Endometrial microvascular endothelial cells (primary cell): ENCODE results near the gene STRA6. TPM values are rescaled to one million over a fixed set of nuclear protein-coding genes. Genes with fewer than 3 reads are reported as not detected.

Experiments used
- in situ Hi-C: cut with HindIII; loops from 2 replicates; pipeline ENCODE4 v1.10.0; 2017; ENCODE audit warnings: low sequenced_read_pairs, low pct_unique_long_range_greater_than_20kb; ENCODE audit errors: inconsistent ontology term
- total RNA-seq: library from RNA; depleted of rRNA; stranded (reverse); fragments of >200 nt; gene quantifications from one replicate; pipeline ENCODE4 v1.2.3, GENCODE V29; 2015; ENCODE audit errors: inconsistent ontology term

Gene STRA6
- total RNA-seq, 1 donor from 2014 or later, result 0.56 TPM

GRCh38 chr15:74144153-74144775 lies 58.3 kb downstream of the STRA6 start:
- in situ Hi-C loops, result no loop called here

DNA sequence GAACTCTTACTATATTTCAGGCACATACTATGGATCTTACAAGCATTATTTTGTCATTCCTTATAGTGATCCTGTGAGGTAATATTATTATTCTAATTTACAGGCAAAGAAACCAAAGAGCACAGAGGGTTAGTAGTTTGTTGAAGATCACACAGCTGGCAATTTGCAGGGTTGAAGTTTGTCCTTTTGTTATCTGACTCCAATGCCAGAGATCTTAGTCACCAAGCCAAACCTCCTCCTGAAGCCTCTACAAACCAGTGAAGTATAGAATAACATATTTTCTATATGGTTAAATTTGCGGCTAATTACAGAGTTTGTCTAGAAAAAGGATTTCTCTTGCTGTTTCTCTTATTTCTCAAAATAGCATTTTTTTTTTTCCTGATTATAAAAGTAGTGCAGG lies 61.0 kb downstream of the STRA6 start:
- in situ Hi-C loops, result no loop called here

DNA sequence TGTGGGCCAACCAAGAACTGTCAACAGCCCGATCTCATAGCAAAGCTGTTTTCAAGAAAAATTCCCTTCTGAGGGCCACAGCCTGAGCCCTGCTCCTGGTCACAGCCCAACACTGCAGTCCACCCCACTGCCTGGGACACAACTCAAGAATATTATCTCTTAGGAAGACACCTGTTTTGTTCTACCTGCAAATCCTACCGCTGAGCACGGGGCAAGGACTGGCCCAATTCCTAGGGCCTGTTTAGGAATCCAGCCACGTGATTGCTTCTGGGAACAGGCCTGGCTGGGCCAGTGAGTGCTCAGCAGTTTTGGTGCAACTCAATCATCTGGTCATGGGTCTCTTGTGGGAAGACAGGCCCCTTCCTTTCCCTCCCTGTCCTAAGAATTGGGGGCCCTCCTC lies 63.9 kb downstream of the STRA6 start:
- in situ Hi-C loops, result no loop called here

DNA sequence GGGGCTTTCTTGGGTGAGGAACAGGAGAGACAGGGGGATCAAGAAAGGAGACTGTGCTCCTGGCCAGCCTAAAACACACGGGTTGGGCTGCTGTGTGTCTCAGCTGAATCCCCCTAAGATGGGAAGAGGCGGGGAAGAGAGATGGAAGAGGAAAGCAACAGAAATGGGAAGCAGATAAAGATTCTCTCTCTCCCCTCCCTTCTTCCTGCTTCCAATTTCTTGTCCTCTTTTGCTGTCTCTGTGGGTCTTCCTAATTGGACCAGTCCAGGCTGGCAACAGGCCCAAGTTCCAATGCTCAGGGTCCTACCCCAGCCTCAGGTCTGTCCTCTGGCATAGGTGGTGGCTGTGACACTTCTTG lies 65.1 kb downstream of the STRA6 start:
- in situ Hi-C loops, result no loop called here

DNA sequence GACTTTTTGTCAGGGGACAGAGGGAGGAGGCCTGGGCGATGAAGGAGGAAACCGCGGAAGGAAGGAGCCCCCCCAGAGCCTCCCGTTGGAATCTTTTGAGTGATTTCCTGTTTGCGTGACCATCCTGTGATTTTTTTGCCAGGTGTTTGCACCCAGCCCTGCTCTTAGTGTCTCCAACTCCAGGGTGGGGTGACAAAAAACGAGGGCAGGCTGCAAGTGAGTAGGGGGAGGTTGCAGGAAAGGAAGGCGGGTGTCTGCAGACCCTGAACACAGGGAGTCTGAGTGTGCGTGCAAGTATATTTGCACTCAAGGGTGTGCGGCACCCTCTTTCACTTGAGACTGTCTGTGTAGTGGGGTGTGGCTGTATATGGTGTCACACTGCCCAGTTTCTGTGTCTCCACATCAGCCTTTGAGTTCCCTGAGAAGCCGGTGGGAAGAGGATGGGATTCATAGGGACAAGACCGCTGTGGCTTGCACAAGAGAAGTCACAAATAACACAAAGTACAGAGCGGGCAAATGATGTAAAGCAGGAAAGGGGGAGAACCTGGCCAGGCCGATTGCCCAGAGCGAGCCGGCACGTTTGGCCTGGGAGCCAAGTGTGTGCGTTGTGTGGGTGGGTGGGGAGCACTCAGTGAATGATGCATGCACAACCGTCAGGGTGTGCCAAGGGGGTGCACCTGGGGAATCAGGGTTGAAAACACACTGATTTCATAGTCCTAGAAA lies 65.6 kb downstream of the STRA6 start:
- in situ Hi-C loops, result no loop called here

- in situ Hi-C loops, result no loop called here
These were observed 66.1 kb downstream of the STRA6 start for GRCh38 chr15:74136540-74136813.

GRCh38 chr15:74135041-74135565 lies 67.5 kb downstream of the STRA6 start:
- in situ Hi-C loops, result no loop called here

DNA sequence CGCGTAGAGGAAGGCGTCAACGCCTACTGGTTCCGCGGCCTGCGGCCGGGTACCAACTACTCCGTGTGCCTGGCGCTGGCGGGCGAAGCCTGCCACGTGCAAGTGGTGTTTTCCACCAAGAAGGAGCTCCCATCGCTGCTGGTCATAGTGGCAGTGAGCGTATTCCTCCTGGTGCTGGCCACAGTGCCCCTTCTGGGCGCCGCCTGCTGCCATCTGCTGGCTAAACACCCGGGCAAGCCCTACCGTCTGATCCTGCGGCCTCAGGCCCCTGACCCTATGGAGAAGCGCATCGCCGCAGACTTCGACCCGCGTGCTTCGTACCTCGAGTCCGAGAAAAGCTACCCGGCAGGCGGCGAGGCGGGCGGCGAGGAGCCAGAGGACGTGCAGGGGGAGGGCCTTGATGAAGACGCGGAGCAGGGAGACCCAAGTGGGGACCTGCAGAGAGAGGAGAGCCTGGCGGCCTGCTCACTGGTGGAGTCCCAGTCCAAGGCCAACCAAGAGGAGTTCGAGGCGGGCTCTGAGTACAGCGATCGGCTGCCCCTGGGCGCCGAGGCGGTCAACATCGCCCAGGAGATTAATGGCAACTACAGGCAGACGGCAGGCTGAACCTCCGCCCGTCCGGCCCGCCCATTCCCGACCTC lies 68.1 kb downstream of the STRA6 start:
- in situ Hi-C loops, result no loop called here

DNA sequence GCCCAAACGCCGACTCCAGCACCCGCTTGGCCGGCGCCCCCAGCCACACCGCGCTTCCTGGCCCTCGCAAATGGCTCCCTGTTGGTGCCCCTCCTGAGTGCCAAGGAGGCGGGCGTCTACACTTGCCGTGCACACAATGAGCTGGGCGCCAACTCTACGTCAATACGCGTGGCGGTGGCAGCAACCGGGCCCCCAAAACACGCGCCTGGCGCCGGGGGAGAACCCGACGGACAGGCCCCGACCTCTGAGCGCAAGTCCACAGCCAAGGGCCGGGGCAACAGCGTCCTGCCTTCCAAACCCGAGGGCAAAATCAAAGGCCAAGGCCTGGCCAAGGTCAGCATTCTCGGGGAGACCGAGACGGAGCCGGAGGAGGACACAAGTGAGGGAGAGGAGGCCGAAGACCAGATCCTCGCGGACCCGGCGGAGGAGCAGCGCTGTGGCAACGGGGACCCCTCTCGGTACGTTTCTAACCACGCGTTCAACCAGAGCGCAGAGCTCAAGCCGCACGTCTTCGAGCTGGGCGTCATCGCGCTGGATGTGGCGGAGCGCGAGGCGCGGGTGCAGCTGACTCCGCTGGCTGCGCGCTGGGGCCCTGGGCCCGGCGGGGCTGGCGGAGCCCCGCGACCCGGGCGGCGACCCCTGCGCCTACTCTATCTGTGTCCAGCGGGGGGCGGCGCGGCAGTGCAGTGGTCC lies 68.7 kb downstream of the STRA6 start:
- in situ Hi-C loops, result no loop called here

GRCh38 chr15:74132681-74133651 lies 69.6 kb downstream of the STRA6 start:
- in situ Hi-C loops, result no loop called here

- in situ Hi-C loops, result no loop called here
These were observed 70.8 kb downstream of the STRA6 start for GRCh38 chr15:74131628-74132413.

- in situ Hi-C loops, result no loop called here
These were observed 71.5 kb downstream of the STRA6 start for GRCh38 chr15:74130849-74131627.

DNA sequence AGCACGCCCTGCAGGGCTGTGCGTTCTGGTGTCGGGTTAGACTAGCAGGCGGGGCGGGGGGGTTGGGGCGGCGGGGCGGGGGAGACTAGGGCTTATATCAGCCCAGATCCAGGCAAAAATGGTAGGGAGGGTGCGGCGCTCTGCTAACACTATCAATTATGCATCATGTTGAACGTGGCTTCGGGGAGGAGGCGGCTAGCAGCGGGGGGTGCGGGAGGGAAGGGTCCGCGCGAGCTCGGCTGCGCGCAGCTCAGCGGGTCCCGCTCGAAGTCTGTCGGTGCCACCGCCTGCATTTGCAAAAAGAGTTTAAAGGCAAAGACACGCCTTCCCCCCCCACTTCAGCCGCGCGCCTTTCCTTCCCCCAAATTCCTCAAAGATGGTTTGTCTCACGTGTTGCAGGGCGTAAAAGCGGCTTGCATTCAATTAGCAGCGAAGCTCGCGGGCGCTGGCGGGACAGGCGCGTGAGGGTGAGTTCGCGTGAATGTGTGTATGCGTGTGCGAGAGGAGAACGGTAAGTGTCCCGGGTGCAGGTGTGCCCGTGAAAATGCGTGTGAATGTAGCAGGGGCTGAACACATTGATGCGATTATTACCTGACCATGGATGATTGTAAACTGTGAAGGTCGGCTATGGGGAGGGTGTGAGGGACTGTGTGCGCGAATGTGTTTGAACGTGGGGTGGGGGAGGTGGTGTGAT lies 72.3 kb downstream of the STRA6 start, which contains the start of gene ISLR2:
TSS of gene ISLR2 (plus strand) at position 432 of the 694 bp plus-strand sequence. CDS start 2,169 bp downstream, outside the sequence.
- in situ Hi-C loops, result no loop called here

- in situ Hi-C loops, result no loop called here
These were observed 72.9 kb downstream of the STRA6 start for GRCh38 chr15:74129586-74130154.
